PC-9 (cell line): ENCODE data around the gene KRT80. TPM values are rescaled to one million over a fixed set of nuclear protein-coding genes. Genes with fewer than 3 reads are reported as not detected.

ENCODE experiments used
- BruUV-seq: library from RNA; stranded (reverse); fragments of 400-500 nt; replicated peaks from 2 replicates; lab custom pipeline; 2021; lab: Mats Ljungman, UMichigan
- CTCF ChIA-PET: fragments of 300-600 bp; sonication (Branson Sonifier 250); formaldehyde crosslinking; loops from one replicate; lab custom pipeline; 2022; ENCODE audit warnings: antibody characterized with exemption; lab: Charles Lee
- POLR2A ChIA-PET: fragments of 300-600 bp; sonication (Branson Sonifier 250); formaldehyde crosslinking; loops from one replicate; lab custom pipeline; 2022; ENCODE audit warnings: antibody characterized with exemption; ENCODE audit not compliant: unreplicated experiment; lab: Charles Lee
- DNase-seq, 2 experiments: peaks; one replicate each; pipeline versions ENCODE4 v3.0.0 to v3.0.0-alpha.2; 2015 to 2022; ENCODE audit warnings: mixed read lengths in 1 of 2
- H2AFZ ChIP-seq: fragments of 200-600 bp; sonication (generic); 2 replicates; pipeline ENCODE4 v1.8.1; 2017; ENCODE audit warnings: antibody characterized with exemption
- H3F3A ChIP-seq: fragments of 200-600 bp; sonication (generic); 2 replicates; pipeline ENCODE4 v1.8.1; 2017; ENCODE audit warnings: antibody characterized with exemption, mild to moderate bottlenecking, low read depth; ENCODE audit not compliant: insufficient read depth
- H3K27ac ChIP-seq: fragments of 200-600 bp; sonication (generic); 2 replicates; pipeline ENCODE4 v1.6.1; 2016; ENCODE audit warnings: mixed run types
- H3K27me3 ChIP-seq: fragments of 200-600 bp; sonication (generic); 2 replicates; pipeline ENCODE4 v1.6.1; 2016; ENCODE audit warnings: low read depth, mixed run types; ENCODE audit not compliant: insufficient read depth
- H3K36me3 ChIP-seq: fragments of 200-600 bp; sonication (generic); 2 replicates; pipeline ENCODE4 v1.6.1; 2016; ENCODE audit warnings: low read depth, mixed run types
- H3K4me1 ChIP-seq: fragments of 200-600 bp; sonication (generic); replicated peaks from 2 replicates; pipeline ENCODE4 v1.6.1; 2016; ENCODE audit warnings: mixed run types; ENCODE audit not compliant: insufficient read depth
- H3K4me2 ChIP-seq: fragments of 200-600 bp; sonication (generic); 2 replicates; pipeline ENCODE4 v1.6.1; 2017; ENCODE audit warnings: mixed run types
- H3K4me3 ChIP-seq: fragments of 200-600 bp; sonication (generic); 2 replicates; pipeline ENCODE4 v1.6.1; 2016; ENCODE audit warnings: mixed run types
- H3K79me2 ChIP-seq: fragments of 200-600 bp; sonication (generic); 2 replicates; pipeline ENCODE4 v1.6.1; 2017; ENCODE audit warnings: low read depth, mixed run types
- H3K9me2 ChIP-seq: fragments of 200-600 bp; sonication (generic); 2 replicates; pipeline ENCODE4 v1.8.1; 2017; ENCODE audit warnings: mild to moderate bottlenecking; ENCODE audit not compliant: insufficient read depth
- H3K9me3 ChIP-seq: fragments of 200-600 bp; sonication (generic); 2 replicates; pipeline ENCODE4 v1.8.1; 2016; ENCODE audit warnings: low read depth; ENCODE audit not compliant: insufficient read depth
- H4K20me1 ChIP-seq: fragments of 200-600 bp; sonication (generic); 2 replicates; pipeline ENCODE4 v1.8.1; 2017; ENCODE audit not compliant: insufficient read depth
- EZH2 ChIP-seq: fragments of 200-600 bp; sonication (generic); IDR thresholded peaks from 2 replicates; pipeline ENCODE4 v1.8.0; 2017; ENCODE audit warnings: antibody characterized with exemption, low read depth
- intact Hi-C: fragments of 100-400 bp; cut with micrococcal nuclease; formaldehyde crosslinking; loops from one replicate; pipeline ENCODE4 v1.10.0; 2022; ENCODE audit not compliant: unreplicated experiment
- total RNA-seq: library from RNA; stranded (reverse); gene quantifications from 2 replicates; pipeline ENCODE4 v1.2.3, GENCODE V29; 2021
- TF ChIP-seq, protein P1 (sequence below): fragments of 200-600 bp; sonication (generic); conservative IDR thresholded peaks from 2 replicates; pipeline ENCODE4 v1.6.1; 2017; ENCODE audit warnings: mixed run types, antibody characterized with exemption, mild to moderate bottlenecking, moderate library complexity

KRT80 gene
- total RNA-seq, 1 experiment from 2014 or later = 94.9 TPM

DNA sequence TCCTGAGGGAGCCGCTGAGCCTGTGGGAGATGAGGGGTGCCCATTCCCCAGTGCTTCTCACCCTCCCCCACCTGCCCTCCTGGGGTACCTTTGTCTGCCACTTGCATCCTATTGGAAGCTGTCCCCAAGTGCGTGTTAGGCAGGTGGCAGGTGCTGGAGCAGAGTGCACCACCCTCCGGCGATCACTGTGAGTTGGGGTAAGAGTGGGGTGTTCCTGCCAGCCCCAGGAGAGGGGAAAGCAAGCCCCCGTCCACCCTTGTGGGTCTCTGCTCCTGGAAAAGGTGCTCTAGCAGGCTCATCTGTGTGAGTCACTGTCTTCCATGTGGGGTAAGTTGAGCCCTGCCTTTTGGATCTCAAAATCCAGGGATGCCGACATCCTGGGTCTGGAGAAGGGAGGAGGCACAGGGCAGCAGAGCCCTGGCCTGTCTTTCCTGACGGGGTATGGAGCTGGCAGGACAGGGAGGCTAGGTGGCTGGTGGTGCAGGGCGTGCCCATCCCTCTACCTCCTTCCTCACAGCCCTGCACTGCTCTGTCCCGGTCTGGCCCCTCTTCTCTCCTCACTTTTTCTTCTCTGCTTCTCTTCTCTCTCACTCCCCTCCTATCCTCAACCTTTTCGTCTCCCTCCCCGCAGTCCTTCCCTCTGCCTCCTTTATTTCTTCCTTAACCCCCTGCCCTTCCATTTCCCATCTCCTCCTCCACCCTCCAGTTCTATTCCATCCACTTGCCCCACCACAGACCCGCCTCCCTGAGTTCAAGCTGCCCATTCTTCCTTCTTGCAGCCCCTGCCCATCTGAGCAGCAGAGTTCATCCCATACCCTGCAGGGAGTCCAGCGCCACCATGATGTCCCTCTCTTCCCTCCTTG lies 21.1 kb upstream of the KRT80 start:
- Histone ChIP-seq H3K4me2 (0 out of 2 replicates have a peak overlapping the region, but pooled peaks have one; percentile 1), H3K4me1 (peaks cover 55% of the 10 kb centered on the region), H3K27me3 (no peaks in the 10 kb centered on the region), H3K9me3 (no peaks in the 10 kb centered on the region), H2AFZ (no peak overlapping the region), H3K27ac (no peak overlapping the region), H4K20me1 (no peaks in the 10 kb centered on the region), H3K4me3 (no peak overlapping the region), H3K9me2 (no peaks in the 10 kb centered on the region), H3F3A (peaks cover 31% of the 10 kb centered on the region), H3K79me2 (peaks cover 11% of the 10 kb centered on the region; the same call in 1 of the 2 replicates), H3K36me3 (no peaks in the 10 kb centered on the region)
- BruUV-seq = no TSS peak
- TF ChIP-seq, protein P1, sequence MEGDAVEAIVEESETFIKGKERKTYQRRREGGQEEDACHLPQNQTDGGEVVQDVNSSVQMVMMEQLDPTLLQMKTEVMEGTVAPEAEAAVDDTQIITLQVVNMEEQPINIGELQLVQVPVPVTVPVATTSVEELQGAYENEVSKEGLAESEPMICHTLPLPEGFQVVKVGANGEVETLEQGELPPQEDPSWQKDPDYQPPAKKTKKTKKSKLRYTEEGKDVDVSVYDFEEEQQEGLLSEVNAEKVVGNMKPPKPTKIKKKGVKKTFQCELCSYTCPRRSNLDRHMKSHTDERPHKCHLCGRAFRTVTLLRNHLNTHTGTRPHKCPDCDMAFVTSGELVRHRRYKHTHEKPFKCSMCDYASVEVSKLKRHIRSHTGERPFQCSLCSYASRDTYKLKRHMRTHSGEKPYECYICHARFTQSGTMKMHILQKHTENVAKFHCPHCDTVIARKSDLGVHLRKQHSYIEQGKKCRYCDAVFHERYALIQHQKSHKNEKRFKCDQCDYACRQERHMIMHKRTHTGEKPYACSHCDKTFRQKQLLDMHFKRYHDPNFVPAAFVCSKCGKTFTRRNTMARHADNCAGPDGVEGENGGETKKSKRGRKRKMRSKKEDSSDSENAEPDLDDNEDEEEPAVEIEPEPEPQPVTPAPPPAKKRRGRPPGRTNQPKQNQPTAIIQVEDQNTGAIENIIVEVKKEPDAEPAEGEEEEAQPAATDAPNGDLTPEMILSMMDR = no peak
- no peak for TF ChIP-seq EZH2
- ChIA-PET POLR2A (interaction anchor here (0.6 to 0.7 kb wide), 5 partner anchors 11 to 309 kb away, joined by 3 to 13 read pairs (median 3); no protein-coding TSS in a partner anchor), CTCF (interaction anchor here (0.5 to 1.1 kb wide), 3 partner anchors 22 to 1240 kb away, joined by 3 to 10 read pairs (median 4); no protein-coding TSS in a partner anchor)
- DNase-seq = no peak
- intact Hi-C loops = loop anchor here (1.0 to 2.0 kb wide), 5 partner anchors 21 to 114 kb away; partner anchors contain the start of gene KRT80

DNA sequence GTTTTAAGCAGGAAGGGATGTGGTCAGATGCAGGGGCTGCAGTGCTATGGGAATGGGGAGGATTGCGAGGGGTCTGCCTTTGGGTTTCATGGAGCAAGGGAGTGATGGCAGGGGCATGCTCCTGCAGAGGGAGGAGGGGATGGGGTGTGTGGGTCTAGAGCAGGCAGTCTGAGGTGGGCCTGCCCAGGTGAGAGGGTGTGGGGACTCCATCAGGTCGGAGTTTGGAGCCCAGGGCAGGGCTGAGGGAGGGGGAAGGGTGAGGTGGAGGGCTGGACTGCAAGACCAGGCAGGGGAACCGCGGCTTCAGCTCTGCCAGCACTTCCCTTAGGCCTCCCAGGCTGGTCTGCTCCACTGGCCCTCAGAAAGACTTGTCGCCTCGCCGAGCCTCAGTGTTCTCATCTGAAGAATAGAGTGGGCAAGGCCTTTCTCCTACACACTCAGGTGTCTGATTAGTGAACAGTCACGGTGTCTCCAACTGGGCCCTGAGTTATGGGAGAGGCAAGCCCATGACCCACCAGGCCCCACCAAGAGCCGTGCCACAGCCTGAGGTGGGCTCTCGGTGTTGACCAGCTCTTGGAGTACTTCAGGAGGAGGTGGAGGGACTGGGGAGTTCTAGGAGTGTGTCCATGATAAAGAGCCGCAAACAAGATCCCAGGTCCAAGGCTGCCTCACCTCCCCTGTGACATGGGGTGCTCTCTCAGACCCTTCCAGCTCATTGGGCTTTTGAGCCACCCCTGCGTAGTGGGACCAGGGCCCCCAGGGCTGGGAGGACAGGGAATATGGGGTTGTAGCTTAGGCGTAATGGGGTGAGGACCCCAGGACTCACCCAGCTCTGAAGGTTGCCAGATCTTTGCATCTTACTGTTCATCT lies 20.1 kb upstream of the KRT80 start:
- H3K36me3 ChIP-seq = no peaks in the 10 kb centered on the region
- H3K27me3 ChIP-seq = no peaks in the 10 kb centered on the region
- no peak for DNase-seq
- peaks cover 57% of the 10 kb centered on the region for H3K4me1 ChIP-seq
- ChIA-PET POLR2A (no interaction called here), CTCF (interaction anchor here (0.6 kb wide), 2 partner anchors 18 to 95 kb away, joined by 3 read pairs; no protein-coding TSS in a partner anchor)
- H3F3A ChIP-seq = peaks cover 29% of the 10 kb centered on the region
- no peaks in the 10 kb centered on the region for H4K20me1 ChIP-seq
- peaks cover 11% of the 10 kb centered on the region; the same call in 1 of the 2 replicates for H3K79me2 ChIP-seq
- H3K27ac ChIP-seq = no peak overlapping the region
- intact Hi-C loops = loop anchor here (2.0 kb wide), 1 partner anchor 55 kb away; no protein-coding TSS in a partner anchor
- no peak overlapping the region for H3K4me2 ChIP-seq
- H3K9me2 ChIP-seq = no peaks in the 10 kb centered on the region
- TF ChIP-seq, protein P1 = no peak
- TF ChIP-seq EZH2 = no peak
- no peak overlapping the region for H3K4me3 ChIP-seq
- H2AFZ ChIP-seq = no peak overlapping the region
- no peaks in the 10 kb centered on the region for H3K9me3 ChIP-seq
- no TSS peak for BruUV-seq
